Activated CD8-positive, alpha-beta T cell treated with anti-CD3 and anti-CD28 coated beads for 36 hours (primary cell): ENCODE results near the gene GPC2. TPM values are rescaled to one million over a fixed set of nuclear protein-coding genes. Genes with fewer than 3 reads are reported as not detected.

Experiments used
- ATAC-seq: fragments of 200-7000 bp; cut with Tn5 transposase; one replicate; pipeline ENCODE4 v1.10.0; 2021; ENCODE audit warnings: mild to moderate bottlenecking, moderate library complexity
- CTCF ChIA-PET: fragments of 350-600 bp; sonication (Branson Sonifier 250); formaldehyde crosslinking; loops from one replicate; lab custom pipeline; 2021; ENCODE audit warnings: antibody characterized with exemption; lab: Charles Lee
- POLR2A ChIA-PET: fragments of 350-600 bp; sonication (Branson Sonifier 250); formaldehyde crosslinking; loops from one replicate; lab custom pipeline; 2021; ENCODE audit warnings: antibody characterized with exemption; lab: Charles Lee
- DNase-seq: peaks from one replicate; pipeline ENCODE4 v3.0.0-alpha.2; 2020
- H3K27ac Mint-ChIP-seq: one replicate; pipeline ENCODE4 v1.8.0; 2021; ENCODE audit warnings: mild to moderate bottlenecking, mixed read lengths
- H3K27me3 Mint-ChIP-seq: one replicate; pipeline ENCODE4 v1.8.0; 2021; ENCODE audit warnings: mixed read lengths
- H3K36me3 Mint-ChIP-seq: one replicate; pipeline ENCODE4 v1.8.0; 2021; ENCODE audit warnings: low read depth, mixed read lengths
- H3K4me1 Mint-ChIP-seq: one replicate; pipeline ENCODE4 v1.8.0; 2021; ENCODE audit warnings: low read depth, mixed read lengths
- H3K4me3 Mint-ChIP-seq: one replicate; pipeline ENCODE4 v1.8.0; 2021; ENCODE audit warnings: mild to moderate bottlenecking, moderate library complexity, mixed read lengths
- H3K9me3 Mint-ChIP-seq: one replicate; pipeline ENCODE4 v1.8.0; 2021; ENCODE audit warnings: mixed read lengths
- intact Hi-C: fragments of 100-400 bp; cut with micrococcal nuclease; formaldehyde crosslinking; loops from one replicate; pipeline ENCODE4 v1.10.0; 2022
- total RNA-seq, 2 experiments: library from RNA; stranded (reverse); gene quantifications; one replicate each; pipeline ENCODE4 v1.2.3, GENCODE V29; 2021
- TF ChIP-seq, protein P1 (sequence below): fragments of 200-600 bp; IDR thresholded peaks from one replicate; pipeline ENCODE4 v1.8.0; 2022; ENCODE audit warnings: antibody characterized with exemption, mild to moderate bottlenecking

GPC2 gene
- total RNA-seq, 2 experiments from 2014 or later = 3.7 to 4.3 TPM

DNA sequence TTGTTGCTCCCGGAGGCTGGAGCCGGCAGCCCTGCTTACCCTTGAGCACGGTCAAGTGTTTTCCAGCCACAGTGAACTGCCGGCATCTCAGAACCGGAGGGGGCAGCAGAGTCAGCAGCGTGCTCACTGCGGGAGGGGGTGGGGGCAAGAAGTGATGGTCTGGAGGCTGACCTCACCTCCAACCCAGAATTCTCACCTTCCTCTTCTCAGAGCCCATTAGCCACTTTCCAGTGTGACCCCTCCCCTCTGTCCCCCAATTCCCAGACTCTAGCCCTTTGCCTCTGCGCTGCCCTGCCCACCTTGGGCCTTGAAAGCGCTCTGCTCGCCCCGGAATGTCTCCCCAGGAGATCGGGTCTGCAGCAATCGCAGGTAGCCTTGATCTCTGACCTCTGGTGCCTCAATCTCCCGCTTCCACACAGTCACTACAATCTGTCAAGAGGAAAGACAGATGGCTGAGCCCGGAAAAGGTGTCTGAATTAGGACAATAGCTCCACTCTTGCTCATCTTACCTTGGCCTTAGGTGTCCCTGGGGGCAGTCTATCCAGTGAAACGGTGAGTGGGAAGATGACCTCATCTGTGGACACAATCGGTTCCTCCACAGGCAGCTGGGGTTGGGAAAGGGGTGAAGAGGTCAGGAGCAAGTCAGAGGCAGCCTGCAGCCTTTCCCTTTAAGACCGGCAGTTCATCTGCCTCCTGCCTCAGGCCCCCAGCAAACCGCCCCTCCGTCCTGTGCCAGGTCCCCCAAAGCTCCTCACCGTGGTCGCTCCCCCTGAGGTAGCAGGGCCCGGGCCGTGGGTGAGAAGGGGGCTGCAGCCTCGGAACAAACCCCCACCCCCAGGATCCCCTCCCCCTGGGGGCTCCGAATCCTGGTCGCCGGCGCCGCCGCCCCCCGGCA lies 19.6 kb downstream of the GPC2 start:
- intact Hi-C loops = no loop called here
- peak overlapping the region; percentile 67 for H3K4me3 Mint-ChIP-seq
- H3K4me1 Mint-ChIP-seq = peaks cover 35% of the 10 kb centered on the region
- DNase-seq = no peak
- TF ChIP-seq, protein P1, sequence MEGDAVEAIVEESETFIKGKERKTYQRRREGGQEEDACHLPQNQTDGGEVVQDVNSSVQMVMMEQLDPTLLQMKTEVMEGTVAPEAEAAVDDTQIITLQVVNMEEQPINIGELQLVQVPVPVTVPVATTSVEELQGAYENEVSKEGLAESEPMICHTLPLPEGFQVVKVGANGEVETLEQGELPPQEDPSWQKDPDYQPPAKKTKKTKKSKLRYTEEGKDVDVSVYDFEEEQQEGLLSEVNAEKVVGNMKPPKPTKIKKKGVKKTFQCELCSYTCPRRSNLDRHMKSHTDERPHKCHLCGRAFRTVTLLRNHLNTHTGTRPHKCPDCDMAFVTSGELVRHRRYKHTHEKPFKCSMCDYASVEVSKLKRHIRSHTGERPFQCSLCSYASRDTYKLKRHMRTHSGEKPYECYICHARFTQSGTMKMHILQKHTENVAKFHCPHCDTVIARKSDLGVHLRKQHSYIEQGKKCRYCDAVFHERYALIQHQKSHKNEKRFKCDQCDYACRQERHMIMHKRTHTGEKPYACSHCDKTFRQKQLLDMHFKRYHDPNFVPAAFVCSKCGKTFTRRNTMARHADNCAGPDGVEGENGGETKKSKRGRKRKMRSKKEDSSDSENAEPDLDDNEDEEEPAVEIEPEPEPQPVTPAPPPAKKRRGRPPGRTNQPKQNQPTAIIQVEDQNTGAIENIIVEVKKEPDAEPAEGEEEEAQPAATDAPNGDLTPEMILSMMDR = no peak
- H3K27ac Mint-ChIP-seq = peak overlapping the region; percentile 89
- no peaks in the 10 kb centered on the region for H3K27me3 Mint-ChIP-seq
- CTCF ChIA-PET = interaction anchor here (0.7 to 2.4 kb wide), 7 partner anchors 8 to 61 kb away, joined by 3 to 9 read pairs (median 4); no protein-coding TSS in a partner anchor
- no peak for ATAC-seq
- no peaks in the 10 kb centered on the region for H3K9me3 Mint-ChIP-seq
- POLR2A ChIA-PET = interaction anchor here (0.6 to 1.8 kb wide), 9 partner anchors 8 to 57 kb away, joined by 3 to 11 read pairs (median 3); partner anchors contain the start of genes GAL3ST4, GPC2, LAMTOR4 and MCM7
- H3K36me3 Mint-ChIP-seq = peaks cover 19% of the 10 kb centered on the region

DNA sequence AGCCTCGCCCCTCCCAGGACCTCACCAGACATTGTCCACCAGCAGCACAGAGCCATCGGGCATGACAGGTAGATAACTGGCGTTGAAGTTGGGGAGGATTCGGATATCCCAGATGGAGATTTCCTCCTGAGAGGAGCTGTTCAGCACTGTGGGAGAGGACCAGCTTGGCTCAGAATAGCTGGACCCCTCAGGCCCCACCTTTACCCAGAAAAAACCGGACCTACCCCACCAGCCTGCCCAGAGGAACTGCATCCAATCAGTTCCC lies 20.2 kb downstream of the GPC2 start:
- Mint-ChIP-seq H3K27me3 (no peaks in the 10 kb centered on the region), H3K9me3 (no peaks in the 10 kb centered on the region)
- no peak for DNase-seq

DNA sequence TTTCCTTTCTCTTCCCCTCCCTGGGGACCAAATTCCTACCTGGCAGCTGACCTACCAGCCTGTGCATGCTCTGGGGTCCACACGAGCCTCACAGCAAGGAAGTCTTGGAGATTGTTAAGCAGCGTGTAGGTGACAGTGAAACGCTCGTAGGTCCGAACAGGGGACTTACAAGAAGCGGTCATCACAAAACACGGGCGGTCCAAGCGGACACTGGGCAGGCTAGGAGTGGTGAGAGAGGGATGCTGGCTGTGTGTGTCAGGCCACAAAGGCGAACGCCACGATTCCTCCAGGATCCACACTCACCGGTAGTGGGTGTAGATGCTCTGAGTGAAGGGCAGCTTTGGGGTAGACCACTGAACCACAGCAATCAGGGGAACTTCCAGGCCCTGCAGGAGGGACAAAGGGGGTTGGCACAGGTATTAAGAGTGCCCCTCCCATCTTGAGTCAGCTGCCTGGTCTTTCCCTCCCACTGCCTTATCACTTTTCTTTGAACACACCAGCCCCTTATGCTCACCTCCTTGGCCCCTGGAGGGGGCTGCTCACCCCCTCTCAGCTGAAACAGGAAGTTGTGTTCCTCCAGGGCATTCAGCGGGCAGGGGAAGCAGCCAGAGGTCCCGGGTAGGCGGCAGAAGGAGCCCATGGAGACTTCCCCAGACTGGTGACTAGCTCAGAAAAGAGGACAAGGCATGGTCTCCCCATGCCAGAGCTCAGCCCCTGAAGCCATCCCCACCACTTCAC lies 20.7 kb downstream of the GPC2 start:
- no peaks in the 10 kb centered on the region for H3K9me3 Mint-ChIP-seq
- ATAC-seq (peak; percentile 70), DNase-seq (peak; percentile 75)
- no peaks in the 10 kb centered on the region for H3K27me3 Mint-ChIP-seq
- CTCF ChIA-PET = interaction anchor here (0.8 to 2.1 kb wide), 6 partner anchors 11 to 62 kb away, joined by 3 to 9 read pairs (median 4); no protein-coding TSS in a partner anchor
- intact Hi-C loops = no loop called here
- TF ChIP-seq, protein P1 = no peak
- POLR2A ChIA-PET = interaction anchor here (0.8 to 1.8 kb wide), 5 partner anchors 11 to 54 kb away, joined by 3 to 11 read pairs (median 4); partner anchors contain the start of genes GAL3ST4 and GPC2
- H3K4me1 Mint-ChIP-seq = peaks cover 39% of the 10 kb centered on the region
- peaks cover 28% of the 10 kb centered on the region for H3K36me3 Mint-ChIP-seq
- H3K4me3 Mint-ChIP-seq = peak overlapping the region; percentile 67
- peak overlapping the region; percentile 89 for H3K27ac Mint-ChIP-seq

More for the DNA sequence above, 20.2 kb downstream of the GPC2 start:
- Mint-ChIP-seq H3K27ac (peak overlapping the region; percentile 89), H3K36me3 (peaks cover 23% of the 10 kb centered on the region), H3K4me1 (peaks cover 39% of the 10 kb centered on the region), H3K4me3 (peak overlapping the region; percentile 67)
- no peak for ATAC-seq
- CTCF ChIA-PET = interaction anchor here (0.8 to 2.4 kb wide), 7 partner anchors 9 to 61 kb away, joined by 3 to 9 read pairs (median 4); no protein-coding TSS in a partner anchor
- intact Hi-C loops = no loop called here
- TF ChIP-seq, protein P1 = no peak
- POLR2A ChIA-PET = interaction anchor here (0.9 to 1.8 kb wide), 7 partner anchors 8 to 56 kb away, joined by 3 to 11 read pairs (median 4); partner anchors contain the start of genes GAL3ST4, GPC2, LAMTOR4 and MCM7

DNA sequence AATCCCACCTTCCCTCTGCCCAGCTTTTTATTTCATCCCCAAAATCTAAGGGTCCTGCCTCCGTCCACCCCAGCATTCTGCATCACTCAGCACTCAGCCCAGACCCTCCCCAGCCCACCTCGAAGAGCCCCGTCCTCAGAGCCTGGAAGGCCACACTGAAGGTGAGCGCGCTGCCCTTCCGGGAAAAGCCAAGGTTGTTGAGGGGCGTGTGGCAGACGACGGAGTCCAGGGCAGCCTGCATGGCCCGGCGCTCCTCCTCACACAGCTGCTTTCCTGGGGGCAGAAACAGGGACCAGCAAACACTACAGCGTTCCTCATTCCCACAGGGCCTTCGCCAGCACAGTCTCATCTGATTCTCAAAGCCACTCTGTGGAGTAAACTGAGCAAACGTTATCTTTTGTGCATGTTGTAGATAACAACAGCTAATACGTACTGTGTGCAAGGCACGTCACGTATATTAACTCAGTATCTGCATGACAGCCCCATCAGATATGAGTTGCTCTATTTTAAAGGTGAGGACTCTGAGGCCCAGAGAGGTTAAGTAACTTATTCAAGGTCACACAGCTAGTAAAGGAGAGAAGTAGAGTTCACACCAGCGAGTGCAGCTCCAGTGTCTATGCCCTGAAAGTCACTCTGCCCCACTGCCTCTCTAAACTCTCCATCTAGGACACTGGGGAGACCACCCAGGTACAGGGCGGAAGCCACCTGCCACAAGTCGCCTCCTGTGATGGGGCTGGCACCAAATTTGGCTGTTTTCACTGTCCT lies 21.4 kb downstream of the GPC2 start:
- DNase-seq (no peak), ATAC-seq (no peak)
- Mint-ChIP-seq H3K4me3 (no peak overlapping the region), H3K4me1 (peaks cover 40% of the 10 kb centered on the region), H3K9me3 (no peaks in the 10 kb centered on the region), H3K27me3 (no peaks in the 10 kb centered on the region), H3K36me3 (peaks cover 29% of the 10 kb centered on the region), H3K27ac (peak overlapping the region; percentile 89)
- TF ChIP-seq, protein P1 = no peak
- intact Hi-C loops = no loop called here
- ChIA-PET CTCF (interaction anchor here (0.8 to 1.6 kb wide), 5 partner anchors 23 to 63 kb away, joined by 3 to 5 read pairs (median 3); no protein-coding TSS in a partner anchor), POLR2A (interaction anchor here (0.6 to 1.2 kb wide), 5 partner anchors 13 to 360 kb away, joined by 3 to 5 read pairs (median 3); no protein-coding TSS in a partner anchor)
